ENCODE results near the gene ATG5.

The ATG5 gene

DNA sequence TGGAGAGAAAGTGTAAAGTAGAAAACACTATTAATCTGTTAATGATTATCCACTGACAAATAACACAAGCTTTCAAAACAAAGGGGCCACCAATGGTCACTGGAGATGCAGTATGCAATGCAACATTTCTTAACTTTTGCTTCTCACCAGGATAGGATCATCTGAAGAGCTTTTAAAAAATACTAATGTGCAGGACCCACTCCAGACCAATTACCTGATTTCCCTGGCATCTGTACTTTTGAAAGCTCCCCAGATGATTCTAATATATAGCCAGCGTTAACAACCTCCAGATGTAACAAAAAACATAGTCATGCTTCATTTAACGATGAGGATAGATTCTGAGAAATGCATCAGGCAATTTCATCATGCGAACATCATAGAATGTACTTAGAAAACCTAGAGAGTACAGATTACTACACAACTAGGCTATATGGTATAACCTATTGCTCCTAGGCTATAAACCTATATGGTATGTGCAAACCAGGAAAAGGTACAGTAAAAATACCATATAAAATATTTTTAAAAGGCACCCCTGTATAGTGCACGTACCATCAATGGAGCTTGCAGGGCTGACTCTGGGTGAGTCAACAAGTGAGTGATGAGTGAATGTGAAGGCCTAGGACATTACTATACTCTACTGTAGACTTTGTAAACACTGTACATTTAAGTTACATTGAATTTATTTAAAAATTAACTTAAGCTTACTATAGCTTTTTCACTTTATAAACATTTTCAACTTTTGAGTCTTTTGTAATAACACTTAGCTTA lies 69.2 kb downstream of the ATG5 start:
- intact Hi-C loops (cut with DNase I; ENCODE audit: low total_unique reads): no loop called here
- H3K4me3 ChIP-seq: no peak overlapping the region
- no peak overlapping the region for H3K27ac ChIP-seq
- no peaks in the 10 kb centered on the region for H3K9me3 ChIP-seq
- TF ChIP-seq, protein P1, sequence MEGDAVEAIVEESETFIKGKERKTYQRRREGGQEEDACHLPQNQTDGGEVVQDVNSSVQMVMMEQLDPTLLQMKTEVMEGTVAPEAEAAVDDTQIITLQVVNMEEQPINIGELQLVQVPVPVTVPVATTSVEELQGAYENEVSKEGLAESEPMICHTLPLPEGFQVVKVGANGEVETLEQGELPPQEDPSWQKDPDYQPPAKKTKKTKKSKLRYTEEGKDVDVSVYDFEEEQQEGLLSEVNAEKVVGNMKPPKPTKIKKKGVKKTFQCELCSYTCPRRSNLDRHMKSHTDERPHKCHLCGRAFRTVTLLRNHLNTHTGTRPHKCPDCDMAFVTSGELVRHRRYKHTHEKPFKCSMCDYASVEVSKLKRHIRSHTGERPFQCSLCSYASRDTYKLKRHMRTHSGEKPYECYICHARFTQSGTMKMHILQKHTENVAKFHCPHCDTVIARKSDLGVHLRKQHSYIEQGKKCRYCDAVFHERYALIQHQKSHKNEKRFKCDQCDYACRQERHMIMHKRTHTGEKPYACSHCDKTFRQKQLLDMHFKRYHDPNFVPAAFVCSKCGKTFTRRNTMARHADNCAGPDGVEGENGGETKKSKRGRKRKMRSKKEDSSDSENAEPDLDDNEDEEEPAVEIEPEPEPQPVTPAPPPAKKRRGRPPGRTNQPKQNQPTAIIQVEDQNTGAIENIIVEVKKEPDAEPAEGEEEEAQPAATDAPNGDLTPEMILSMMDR (IDR thresholded peaks at IDR 0.05): no peak
- peaks cover 0 to 23% (median 6%) of the 10 kb centered on the region in 4 donors for H3K4me1 ChIP-seq
- H3K27me3 ChIP-seq: no peaks in the 10 kb centered on the region
- no peak for DNase-seq
- no peaks in the 10 kb centered on the region for H3K36me3 ChIP-seq

DNA sequence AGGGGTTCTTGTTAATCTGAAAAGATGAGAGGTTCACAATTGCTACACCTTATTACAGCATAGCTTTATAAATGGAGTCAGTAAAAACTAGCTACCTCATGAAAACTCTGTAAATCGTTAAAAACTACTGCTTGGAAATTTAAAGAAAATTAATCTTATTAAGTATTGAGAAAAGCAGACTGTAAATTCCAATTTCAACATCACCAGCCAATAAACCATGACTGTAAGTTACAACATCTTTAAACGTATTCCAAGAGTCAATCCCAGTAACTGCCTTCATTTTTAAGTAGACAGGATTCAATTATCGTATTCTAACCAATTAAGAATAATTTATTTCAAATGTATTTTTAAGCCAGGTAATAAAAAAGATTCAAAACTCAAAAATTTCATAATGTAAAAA lies 70.3 kb downstream of the ATG5 start:
- Histone ChIP-seq H3K36me3 (no peaks in the 10 kb centered on the region), H3K27ac (no peak overlapping the region), H3K27me3 (no peaks in the 10 kb centered on the region), H3K4me1 (peaks cover 0 to 23% (median 6%) of the 10 kb centered on the region in 4 donors), H3K9me3 (no peaks in the 10 kb centered on the region), H3K4me3 (no peak overlapping the region)
- DNase-seq: no peak
- intact Hi-C loops (cut with DNase I; ENCODE audit: low total_unique reads): no loop called here
- TF ChIP-seq, protein P1 (IDR thresholded peaks at IDR 0.05): no peak

DNA sequence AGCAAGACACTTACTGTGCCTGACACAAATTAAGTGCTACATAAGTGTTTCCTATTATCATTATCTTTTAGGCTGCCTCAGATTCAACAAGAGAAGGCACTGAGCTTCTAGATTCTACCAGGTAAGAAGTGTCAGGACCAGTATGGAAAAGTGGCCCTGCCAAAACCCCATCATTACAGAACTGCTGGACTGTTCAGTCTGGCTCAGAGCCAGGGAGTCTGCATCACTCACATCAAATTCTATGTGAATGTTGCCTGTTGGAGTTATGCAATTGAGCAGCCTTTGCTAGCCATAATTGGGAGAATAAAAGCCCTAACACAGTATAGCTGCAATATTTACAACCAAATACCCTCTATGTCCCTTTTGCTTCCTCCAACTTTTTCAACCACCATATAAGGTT lies 70.9 kb downstream of the ATG5 start:
- intact Hi-C loops (cut with DNase I; ENCODE audit: low total_unique reads): no loop called here
- TF ChIP-seq, protein P1 (IDR thresholded peaks at IDR 0.05): no peak
- no peaks in the 10 kb centered on the region for H3K27me3 ChIP-seq

DNA sequence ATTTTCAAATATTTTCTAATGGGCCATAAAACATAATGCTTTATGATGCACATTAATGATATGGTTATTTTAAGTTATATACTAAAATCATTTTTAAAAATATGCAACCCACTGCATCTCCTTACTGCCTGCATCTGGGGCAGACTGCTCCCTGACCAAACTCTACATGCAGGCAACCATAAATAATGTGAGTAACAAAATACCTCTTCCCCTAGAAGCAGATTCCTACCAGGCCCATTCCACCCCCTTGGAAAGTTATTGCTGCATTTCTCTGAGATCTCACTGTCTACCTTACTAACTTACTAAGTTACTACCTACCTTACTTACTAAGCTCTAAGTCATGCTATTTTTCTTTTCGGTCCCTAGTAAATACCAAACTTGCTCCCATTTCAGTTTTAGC lies 71.8 kb downstream of the ATG5 start:
- DNase-seq: no peak
- H3K4me1 ChIP-seq: peaks cover 0 to 23% (median 6%) of the 10 kb centered on the region in 4 donors
- intact Hi-C loops (cut with DNase I; ENCODE audit: low total_unique reads): no loop called here
- TF ChIP-seq, protein P1 (IDR thresholded peaks at IDR 0.05): no peak
- no peak overlapping the region for H3K4me3 ChIP-seq
- H3K9me3 ChIP-seq: no peaks in the 10 kb centered on the region
- no peaks in the 10 kb centered on the region for H3K36me3 ChIP-seq
- no peak overlapping the region for H3K27ac ChIP-seq
- no peaks in the 10 kb centered on the region for H3K27me3 ChIP-seq

More for the DNA sequence above, 70.9 kb downstream of the ATG5 start:
- no peak for DNase-seq
- no peak overlapping the region for H3K27ac ChIP-seq
- no peaks in the 10 kb centered on the region for H3K9me3 ChIP-seq
- no peaks in the 10 kb centered on the region for H3K36me3 ChIP-seq
- H3K4me3 ChIP-seq: no peak overlapping the region
- H3K4me1 ChIP-seq: peaks cover 0 to 23% (median 6%) of the 10 kb centered on the region in 4 donors

GRCh38 chr6:106253172-106253571 lies 72.4 kb downstream of the ATG5 start:
- no peak overlapping the region for H3K27ac ChIP-seq
- DNase-seq: no peak
- no peaks in the 10 kb centered on the region for H3K27me3 ChIP-seq
- TF ChIP-seq, protein P1 (IDR thresholded peaks at IDR 0.05): no peak
- H3K4me1 ChIP-seq: peaks cover 0 to 23% (median 6%) of the 10 kb centered on the region in 4 donors
- no peaks in the 10 kb centered on the region for H3K9me3 ChIP-seq
- no peak overlapping the region for H3K4me3 ChIP-seq
- no peaks in the 10 kb centered on the region for H3K36me3 ChIP-seq
- intact Hi-C loops (cut with DNase I; ENCODE audit: low total_unique reads): no loop called here
